ENCODE measurements around the gene SRL. TPM values are rescaled to one million over a fixed set of nuclear protein-coding genes. Genes with fewer than 3 reads are reported as not detected.

Gene SRL
- polyA plus RNA-seq, 1 donor from 2014 or later: not detected

DNA sequence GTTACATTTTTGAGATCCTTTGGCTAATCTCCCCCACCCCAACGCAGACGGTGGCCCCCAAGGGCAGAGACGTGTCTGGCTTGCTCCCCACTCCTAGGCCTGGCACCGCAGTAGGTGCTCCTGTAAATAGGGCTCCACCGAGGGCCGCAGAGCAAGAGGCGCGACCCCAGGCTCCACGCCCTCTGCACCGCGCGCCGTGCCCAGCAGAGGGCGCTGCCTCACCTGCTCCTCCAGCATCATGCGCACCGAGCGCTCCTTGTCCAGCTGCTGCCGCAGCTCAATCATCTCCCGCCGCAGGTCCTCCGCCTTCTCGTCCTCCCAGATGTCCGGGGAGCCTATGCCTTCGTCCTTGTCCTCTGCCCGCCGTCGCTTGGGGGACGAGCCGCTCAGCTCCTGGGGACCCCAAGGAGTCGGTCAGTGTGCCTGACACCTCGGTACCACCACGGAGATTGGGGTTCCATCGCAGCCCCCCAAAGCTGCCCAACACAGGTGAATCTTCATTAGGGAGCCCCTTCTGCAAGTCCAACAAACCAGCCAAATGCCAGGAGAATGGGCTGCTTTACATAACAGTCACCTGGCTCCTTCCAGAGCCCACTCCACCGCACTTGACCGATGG is 19.8 kb upstream of the SRL start:
- Histone ChIP-seq H3K27me3 (ENCODE audit: insufficient read depth, low read depth, low read length) (no peaks in the 10 kb centered on the region), H4K20me1 (ENCODE audit: insufficient read depth) (no peaks in the 10 kb centered on the region), H2AFZ (ENCODE audit: low read depth, low read length) (no peak overlapping the region), H3K9me2 (ENCODE audit: insufficient read depth, low read length) (no peaks in the 10 kb centered on the region), H3K27ac (ENCODE audit: low read length) (no peak overlapping the region), H3K4me2 (ENCODE audit: low read length) (no peak overlapping the region), H3K79me2 (replicated peaks; ENCODE audit: insufficient read depth, low read length) (no peaks in the 10 kb centered on the region), H3K36me3 (ENCODE audit: insufficient read depth, low read length) (no peaks in the 10 kb centered on the region), H3F3A (ENCODE audit: insufficient read depth, low read length, poor library complexity, severe bottlenecking) (no peaks in the 10 kb centered on the region), H3K9me3 (ENCODE audit: low read length) (no peaks in the 10 kb centered on the region), H3K9ac (ENCODE audit: low read length) (no peak overlapping the region), H3K4me3 (ENCODE audit: low read length) (no peak overlapping the region)
- TF ChIP-seq RAD21 (conservative IDR thresholded peaks at IDR 0.05): peak; percentile 36
- no peak for TF ChIP-seq TAF1 (IDR thresholded peaks at IDR 0.05; ENCODE audit: low read depth)
- no peak for TF ChIP-seq EZH2 (IDR thresholded peaks at IDR 0.05; ENCODE audit: borderline replicate concordance, insufficient read depth, low read length, poor library complexity, severe bottlenecking)
- TF ChIP-seq, protein P1, sequence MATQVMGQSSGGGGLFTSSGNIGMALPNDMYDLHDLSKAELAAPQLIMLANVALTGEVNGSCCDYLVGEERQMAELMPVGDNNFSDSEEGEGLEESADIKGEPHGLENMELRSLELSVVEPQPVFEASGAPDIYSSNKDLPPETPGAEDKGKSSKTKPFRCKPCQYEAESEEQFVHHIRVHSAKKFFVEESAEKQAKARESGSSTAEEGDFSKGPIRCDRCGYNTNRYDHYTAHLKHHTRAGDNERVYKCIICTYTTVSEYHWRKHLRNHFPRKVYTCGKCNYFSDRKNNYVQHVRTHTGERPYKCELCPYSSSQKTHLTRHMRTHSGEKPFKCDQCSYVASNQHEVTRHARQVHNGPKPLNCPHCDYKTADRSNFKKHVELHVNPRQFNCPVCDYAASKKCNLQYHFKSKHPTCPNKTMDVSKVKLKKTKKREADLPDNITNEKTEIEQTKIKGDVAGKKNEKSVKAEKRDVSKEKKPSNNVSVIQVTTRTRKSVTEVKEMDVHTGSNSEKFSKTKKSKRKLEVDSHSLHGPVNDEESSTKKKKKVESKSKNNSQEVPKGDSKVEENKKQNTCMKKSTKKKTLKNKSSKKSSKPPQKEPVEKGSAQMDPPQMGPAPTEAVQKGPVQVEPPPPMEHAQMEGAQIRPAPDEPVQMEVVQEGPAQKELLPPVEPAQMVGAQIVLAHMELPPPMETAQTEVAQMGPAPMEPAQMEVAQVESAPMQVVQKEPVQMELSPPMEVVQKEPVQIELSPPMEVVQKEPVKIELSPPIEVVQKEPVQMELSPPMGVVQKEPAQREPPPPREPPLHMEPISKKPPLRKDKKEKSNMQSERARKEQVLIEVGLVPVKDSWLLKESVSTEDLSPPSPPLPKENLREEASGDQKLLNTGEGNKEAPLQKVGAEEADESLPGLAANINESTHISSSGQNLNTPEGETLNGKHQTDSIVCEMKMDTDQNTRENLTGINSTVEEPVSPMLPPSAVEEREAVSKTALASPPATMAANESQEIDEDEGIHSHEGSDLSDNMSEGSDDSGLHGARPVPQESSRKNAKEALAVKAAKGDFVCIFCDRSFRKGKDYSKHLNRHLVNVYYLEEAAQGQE (IDR thresholded peaks at IDR 0.05; ENCODE audit: borderline replicate concordance): no peak
- no peak for TF ChIP-seq MXI1 (conservative IDR thresholded peaks at IDR 0.05; ENCODE audit: poor library complexity, severe bottlenecking)
- no peak for TF ChIP-seq POLR2AphosphoS5 (IDR thresholded peaks at IDR 0.05)
- no peak for TF ChIP-seq EP300 (conservative IDR thresholded peaks at IDR 0.05; ENCODE audit: poor library complexity, severe bottlenecking)
- TF ChIP-seq, protein P2, sequence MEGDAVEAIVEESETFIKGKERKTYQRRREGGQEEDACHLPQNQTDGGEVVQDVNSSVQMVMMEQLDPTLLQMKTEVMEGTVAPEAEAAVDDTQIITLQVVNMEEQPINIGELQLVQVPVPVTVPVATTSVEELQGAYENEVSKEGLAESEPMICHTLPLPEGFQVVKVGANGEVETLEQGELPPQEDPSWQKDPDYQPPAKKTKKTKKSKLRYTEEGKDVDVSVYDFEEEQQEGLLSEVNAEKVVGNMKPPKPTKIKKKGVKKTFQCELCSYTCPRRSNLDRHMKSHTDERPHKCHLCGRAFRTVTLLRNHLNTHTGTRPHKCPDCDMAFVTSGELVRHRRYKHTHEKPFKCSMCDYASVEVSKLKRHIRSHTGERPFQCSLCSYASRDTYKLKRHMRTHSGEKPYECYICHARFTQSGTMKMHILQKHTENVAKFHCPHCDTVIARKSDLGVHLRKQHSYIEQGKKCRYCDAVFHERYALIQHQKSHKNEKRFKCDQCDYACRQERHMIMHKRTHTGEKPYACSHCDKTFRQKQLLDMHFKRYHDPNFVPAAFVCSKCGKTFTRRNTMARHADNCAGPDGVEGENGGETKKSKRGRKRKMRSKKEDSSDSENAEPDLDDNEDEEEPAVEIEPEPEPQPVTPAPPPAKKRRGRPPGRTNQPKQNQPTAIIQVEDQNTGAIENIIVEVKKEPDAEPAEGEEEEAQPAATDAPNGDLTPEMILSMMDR (IDR thresholded peaks at IDR 0.05; ENCODE audit: poor library complexity, severe bottlenecking): peak; percentile 44
- peak; percentile 55 for TF ChIP-seq SMC3 (conservative IDR thresholded peaks at IDR 0.05; ENCODE audit: poor library complexity)

DNA sequence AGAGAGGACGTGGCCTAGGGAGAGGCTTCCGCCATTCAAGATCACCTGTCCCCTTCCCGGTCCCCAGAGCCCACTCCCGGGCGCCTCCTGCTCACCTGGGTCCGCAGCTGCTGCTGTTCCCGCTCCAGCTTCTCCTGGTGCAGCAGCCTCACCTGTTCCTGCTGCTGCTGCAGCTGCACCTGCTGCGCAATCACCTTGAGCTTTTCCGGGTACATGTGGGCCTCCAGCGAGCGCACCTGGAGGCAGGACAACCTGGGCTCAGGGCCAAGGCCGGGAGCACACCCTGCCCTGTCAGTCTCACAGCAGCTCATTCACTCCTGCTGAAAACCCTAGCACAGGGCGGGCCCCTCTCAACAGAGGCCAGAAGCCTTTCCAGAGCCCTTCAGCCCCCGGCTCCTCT is 18.5 kb upstream of the SRL start:
- H3K79me2 ChIP-seq (replicated peaks; ENCODE audit: insufficient read depth, low read length): no peaks in the 10 kb centered on the region
- H3K9me3 ChIP-seq (ENCODE audit: low read length): no peaks in the 10 kb centered on the region
- TF ChIP-seq, protein P1 (IDR thresholded peaks at IDR 0.05; ENCODE audit: borderline replicate concordance): no peak
- no peak for TF ChIP-seq EP300 (conservative IDR thresholded peaks at IDR 0.05; ENCODE audit: poor library complexity, severe bottlenecking)
- no peak for TF ChIP-seq POLR2AphosphoS5 (IDR thresholded peaks at IDR 0.05)
- TF ChIP-seq TAF1 (IDR thresholded peaks at IDR 0.05; ENCODE audit: low read depth): no peak
- TF ChIP-seq, protein P2 (IDR thresholded peaks at IDR 0.05; ENCODE audit: poor library complexity, severe bottlenecking): no peak
- TF ChIP-seq MXI1 (conservative IDR thresholded peaks at IDR 0.05; ENCODE audit: poor library complexity, severe bottlenecking): no peak
- no peak for TF ChIP-seq EZH2 (IDR thresholded peaks at IDR 0.05; ENCODE audit: borderline replicate concordance, insufficient read depth, low read length, poor library complexity, severe bottlenecking)
- H4K20me1 ChIP-seq (ENCODE audit: insufficient read depth): no peaks in the 10 kb centered on the region
- no peak overlapping the region for H3K27ac ChIP-seq (ENCODE audit: low read length)
- H3K9ac ChIP-seq (ENCODE audit: low read length): no peak overlapping the region
- H3K9me2 ChIP-seq (ENCODE audit: insufficient read depth, low read length): no peaks in the 10 kb centered on the region
- no peak overlapping the region for H2AFZ ChIP-seq (ENCODE audit: low read depth, low read length)
- H3F3A ChIP-seq (ENCODE audit: insufficient read depth, low read length, poor library complexity, severe bottlenecking): no peaks in the 10 kb centered on the region
- no peaks in the 10 kb centered on the region for H3K27me3 ChIP-seq (ENCODE audit: insufficient read depth, low read depth, low read length)
- H3K4me2 ChIP-seq (ENCODE audit: low read length): no peak overlapping the region
- no peaks in the 10 kb centered on the region for H3K36me3 ChIP-seq (ENCODE audit: insufficient read depth, low read length)
- H3K4me3 ChIP-seq (ENCODE audit: low read length): no peak overlapping the region
